GM19351 (cell line): Measurements from ENCODE around the gene TGFBR2.
A peak's percentile ranks its signal among the peaks of the same experiment; 100 is the strongest.

Experiments used
- ATAC-seq: cut with Tn5 transposase; IDR thresholded peaks from one replicate; pipeline ENCODE4 v1.9.1; 2021; ENCODE audit warnings: mild to moderate bottlenecking, moderate library complexity; ENCODE audit not compliant: unreplicated experiment

TGFBR2 gene

DNA sequence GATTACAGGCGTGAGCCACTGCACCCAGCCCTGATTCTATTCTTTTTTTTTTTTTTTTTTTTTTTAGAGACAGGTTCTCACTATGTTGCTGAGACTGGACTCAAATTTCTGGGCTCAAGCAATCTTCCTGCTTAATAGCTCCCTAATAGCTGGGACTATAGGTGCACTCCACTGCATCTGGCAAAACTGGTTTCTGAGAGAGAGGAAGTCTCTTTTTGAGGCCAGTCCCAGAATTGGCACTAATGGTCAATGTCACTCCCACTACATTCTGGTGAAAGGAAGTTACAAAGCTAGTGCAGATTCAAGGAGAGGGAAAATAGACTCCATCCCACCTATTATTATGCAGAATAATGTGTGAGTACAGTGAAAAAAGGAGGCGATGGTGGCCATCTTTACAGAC lies 5.8 kb upstream of the TGFBR2 start:
- no peak for ATAC-seq

DNA sequence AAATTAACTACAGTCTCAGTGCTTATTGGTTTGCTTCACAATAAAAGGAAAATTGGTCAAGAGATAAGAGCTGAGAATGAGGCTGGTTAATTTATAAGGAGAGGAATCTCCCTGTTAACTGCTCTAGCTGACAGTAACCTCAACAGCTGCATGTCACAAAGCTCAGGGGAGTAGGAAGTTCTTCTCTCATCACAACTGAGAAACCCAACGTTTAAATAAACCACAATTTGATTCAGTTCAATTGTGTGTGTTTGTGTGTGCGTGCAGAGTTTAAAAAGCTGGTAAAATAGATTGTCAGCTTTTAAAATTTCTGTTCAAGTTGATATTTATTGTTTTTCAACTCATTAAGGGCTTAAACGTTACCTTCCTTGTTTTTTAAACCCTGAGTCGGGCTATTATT lies 3.5 kb upstream of the TGFBR2 start:
- no peak for ATAC-seq

DNA sequence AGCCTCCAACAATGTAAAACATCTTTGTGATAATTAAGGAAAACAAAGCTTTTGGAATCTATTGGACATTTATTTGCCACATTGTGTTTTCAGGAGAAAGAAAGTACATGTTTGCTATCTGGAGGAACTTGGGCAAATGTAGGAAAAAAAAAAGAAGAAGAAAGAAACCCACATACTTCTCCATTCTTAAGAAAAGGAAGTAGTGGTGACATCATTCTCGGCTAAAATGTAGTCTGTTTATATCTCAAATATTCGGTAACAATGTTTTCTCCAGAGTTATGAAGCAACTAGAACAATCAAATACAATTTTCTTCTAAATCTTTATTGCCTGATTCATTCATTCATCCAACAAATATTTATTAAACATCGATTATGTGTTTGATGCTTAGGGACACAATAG lies 2.3 kb upstream of the TGFBR2 start:
- ATAC-seq, result no peak

DNA sequence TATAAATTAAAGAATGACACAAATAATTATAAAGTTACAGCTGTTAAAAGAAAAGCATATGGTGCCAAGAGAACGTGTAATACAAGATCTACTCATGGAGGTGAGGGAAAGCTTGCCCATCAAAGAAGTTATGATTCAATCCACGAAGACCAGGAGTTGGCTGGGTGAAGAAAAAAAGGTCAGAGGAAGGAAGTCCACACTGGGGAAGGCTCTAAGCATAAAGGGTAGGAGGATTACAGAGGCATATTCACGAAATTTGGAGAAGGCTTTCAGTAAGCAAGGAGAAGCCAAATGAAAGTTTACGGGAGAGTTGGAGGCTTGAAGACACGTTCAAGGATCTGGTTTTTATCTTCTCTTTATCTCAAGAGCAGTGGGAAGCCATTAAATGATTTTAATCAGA lies 1.8 kb upstream of the TGFBR2 start:
- ATAC-seq, result no peak

DNA sequence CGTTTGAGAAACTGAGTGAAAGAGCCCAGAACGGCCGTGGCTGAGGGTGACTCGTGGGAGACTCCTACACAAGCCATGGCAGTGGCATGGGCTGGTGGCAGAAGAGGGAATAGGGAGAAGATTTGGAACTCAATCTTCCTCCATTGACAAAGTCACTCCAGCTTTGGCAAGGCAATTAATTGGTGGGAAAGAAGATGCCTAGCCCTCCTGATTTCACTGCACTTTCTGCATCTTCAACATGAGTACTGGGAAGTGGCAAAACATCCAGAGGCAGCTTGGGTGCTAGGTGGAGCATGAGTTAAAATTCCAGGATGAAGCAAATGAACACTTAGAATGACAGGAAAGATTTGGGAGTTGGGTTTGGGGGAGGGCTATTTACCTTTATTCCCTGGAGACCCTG lies 1.4 kb upstream of the TGFBR2 start:
- no peak for ATAC-seq

DNA sequence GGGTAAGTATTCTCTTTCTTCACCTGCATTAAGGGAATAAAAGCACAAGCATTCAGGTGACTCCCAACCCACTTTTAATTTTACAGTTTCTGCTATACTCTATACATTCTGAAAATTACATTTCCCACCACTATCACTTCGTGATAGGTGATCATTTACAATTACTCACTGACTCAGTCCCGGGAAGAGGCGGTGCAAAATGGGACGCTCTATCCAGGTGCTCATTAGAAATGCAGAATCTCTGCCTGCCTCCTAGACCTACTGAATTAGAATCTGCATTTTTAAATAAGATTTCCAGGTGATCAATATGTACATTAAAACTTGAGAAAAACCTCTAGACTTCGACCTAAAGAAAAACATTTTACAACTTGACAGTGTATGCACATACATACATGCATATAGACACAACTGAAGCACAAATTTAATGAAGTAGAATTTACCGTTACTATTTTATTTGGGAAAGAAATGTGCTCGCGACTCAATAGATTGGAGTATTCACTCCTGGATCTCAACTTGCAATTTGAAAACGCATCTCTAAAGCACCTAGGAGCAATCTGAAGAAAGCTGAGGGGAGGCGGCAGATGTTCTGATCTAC lies 598 bp upstream of the TGFBR2 start:
- ATAC-seq, result no peak

DNA sequence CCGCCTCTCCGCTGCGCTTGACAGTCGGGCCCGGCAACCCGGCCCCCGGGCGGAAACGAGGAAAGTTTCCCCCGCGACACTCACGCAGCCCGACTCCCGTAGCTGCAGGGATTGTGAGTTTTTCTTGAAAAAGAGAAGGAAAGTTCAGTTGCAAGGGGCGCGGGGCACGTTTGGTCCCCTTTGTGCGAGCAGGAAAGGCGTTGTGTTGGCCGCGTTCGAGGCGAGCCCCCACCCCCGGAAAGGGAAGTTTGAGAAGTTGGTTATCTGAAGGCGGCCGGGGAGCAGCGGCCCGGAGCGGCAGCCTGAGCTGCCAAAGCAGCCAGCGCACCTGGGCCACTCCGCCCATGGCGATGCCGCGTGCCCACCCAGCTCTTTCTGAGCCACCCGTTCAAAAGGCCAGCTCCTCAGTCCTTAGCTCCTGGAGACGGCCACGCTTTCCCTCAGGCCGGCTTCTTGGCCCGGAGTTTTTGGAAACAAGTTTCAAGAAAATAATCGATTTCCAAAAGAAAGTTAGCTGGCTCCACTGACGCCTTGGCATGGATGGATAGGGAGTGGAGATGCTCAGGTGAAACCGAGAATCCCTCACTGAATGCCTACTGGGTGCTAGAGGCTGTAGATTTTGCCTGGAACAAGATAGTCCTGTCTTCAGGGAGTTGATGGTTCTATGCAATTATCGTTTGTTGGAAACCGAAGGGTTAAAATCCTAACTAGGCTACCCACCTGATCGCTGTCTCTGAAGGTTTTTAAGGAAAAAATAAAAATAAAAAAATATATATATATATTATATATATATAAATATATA lies 832 bp downstream of the TGFBR2 start:
- peak; percentile 53 for ATAC-seq

DNA sequence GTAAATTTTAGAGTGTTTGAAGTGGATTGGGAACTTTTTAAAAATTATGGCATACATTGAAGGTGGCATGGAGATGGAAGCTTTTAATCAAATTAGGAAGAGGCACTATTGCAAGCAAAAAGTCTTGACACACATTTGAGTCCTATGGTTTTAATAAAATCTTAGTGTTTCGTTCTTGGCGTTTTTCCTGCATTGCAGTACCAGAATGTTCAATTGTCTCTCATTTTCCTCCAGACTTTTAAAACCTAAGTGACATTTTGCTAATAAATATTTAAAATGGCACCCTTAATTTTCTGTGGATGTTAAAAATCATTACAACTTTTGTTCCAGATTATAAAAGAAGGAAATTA lies 2.2 kb downstream of the TGFBR2 start:
- no peak for ATAC-seq

DNA sequence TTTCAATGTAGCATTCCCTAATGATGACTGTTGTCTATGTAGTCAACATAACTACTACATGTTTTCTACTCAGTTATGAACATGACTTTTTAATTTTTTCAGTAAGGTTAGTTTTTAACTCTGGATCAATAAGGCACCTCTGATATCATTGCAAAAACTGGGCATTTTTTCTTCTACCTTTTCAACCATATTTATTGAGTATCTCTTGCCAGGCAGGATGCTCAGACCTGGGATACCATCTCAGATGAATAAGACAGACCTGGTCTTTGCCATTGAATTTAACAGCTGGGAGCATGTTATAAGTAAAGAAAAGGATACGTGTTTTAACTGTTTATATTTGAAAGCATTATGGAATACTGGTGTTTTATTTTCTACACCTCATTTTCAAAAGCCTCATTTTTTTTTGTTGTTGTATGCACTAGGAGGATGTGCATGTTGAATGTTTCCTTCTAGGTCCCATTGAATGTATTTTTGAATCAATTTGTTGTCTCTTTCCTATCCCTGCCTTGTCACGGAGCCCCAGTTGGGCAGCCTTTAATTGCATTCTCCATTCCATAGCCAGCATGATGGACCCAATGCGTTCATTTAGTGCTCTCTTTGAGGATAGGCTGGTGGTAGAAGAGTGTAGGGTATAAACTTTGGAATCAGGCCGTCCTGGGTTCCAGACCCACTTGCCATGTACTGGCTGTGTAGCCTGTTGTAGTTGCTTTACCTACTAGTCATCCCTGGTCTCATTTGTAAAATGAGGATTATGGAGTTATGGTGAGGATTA lies 3.7 kb downstream of the TGFBR2 start:
- no peak for ATAC-seq

DNA sequence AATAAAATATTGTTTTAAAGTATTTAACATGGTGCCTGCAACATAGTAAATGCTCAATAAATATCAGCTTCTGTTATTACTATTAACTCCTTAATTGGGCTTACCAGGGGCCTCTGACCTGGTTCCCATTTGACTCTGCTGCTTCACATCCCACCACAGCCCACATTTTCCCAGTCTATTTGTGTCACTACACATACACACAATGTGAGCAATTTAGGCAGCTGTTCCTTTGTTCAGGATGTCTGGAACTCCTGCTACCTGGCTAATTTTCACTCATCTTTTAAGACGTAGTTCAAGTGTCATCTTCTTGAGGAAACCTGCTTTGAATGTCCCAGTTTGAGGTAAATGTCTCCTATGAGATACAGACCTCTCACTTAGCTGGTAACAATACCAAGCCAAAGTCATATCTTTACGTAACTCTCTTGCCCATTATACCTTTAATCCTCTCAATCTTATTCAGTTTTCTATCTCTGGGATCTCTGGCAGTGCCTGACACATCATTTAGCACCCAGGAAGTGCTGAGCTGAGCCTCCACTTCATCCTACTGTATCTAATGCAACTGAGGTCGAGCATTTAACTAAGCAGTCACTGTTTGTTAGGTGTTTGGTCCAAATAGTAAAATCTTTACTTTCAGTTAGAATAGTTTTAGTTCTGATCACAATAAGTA lies 4.4 kb downstream of the TGFBR2 start:
- no peak for ATAC-seq

DNA sequence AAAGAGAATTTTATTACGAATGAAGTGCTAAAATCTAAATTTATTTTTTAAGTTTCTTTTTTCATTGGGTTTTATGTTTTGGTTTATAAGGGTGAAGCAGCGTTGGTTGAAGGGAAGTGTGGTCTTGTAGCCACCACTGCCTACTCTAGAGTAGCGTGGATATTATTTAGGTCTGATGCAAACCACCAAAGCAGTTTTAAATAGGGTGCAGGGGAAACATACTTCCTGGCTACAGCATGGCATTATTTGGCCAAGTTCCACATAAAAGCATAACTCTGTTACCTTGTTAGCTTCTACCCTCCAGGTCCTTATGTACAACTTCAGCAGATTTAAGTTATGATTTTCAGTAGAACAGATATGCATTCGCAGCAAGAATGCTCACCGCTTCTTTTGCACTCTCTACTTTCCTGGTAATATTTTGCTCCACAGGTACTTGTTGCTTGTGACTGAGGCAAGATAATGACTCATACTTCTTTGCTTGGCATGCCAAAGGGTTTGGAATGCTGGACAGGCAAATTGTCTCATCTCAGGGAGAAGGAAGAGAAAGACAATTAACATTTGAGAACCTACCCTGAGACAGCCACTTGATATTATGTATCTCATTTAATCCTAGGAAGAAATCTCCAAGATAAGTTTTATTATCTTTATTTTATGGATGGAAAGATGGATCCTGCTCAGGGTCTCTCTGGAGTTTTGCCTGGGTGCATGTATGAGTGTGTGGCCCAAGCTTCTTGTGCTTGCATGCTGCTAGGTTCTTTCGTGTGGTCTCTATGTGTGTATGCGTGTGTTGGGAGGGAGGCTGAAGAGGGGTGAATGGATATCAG lies 5.4 kb downstream of the TGFBR2 start:
- ATAC-seq, result no peak

DNA sequence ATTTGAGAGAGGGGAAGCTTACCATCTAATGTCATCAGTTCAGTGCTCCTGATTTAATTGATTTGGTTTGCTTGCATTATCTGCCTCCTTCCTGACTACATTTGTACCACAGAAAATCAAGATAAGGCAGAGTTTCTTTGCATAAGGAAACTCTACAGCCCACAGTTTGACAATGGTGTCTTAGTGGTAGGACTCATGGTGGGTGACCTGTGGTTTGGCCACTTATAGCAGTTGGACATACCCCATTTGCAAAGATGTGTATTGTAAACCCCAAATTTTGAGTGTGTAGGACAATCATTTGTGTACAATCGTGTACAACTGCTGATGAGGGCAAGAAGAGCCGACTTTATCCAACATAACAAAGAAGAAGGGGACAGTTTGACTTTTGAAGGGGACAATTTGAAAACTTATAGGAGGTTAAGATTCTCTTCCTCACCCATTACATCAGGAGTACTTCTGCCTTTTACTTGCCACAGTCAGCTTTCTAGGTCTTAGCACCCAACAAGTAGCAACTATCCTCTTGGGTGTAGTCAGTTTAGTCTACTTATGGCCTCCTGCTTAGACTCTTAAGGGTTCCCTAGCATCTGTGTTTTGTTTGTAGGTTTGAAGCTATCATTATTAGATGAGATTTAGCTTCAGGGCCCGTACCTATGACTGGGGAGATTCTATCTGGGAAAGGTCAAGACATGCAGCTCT lies 6.2 kb downstream of the TGFBR2 start:
- ATAC-seq, result no peak

DNA sequence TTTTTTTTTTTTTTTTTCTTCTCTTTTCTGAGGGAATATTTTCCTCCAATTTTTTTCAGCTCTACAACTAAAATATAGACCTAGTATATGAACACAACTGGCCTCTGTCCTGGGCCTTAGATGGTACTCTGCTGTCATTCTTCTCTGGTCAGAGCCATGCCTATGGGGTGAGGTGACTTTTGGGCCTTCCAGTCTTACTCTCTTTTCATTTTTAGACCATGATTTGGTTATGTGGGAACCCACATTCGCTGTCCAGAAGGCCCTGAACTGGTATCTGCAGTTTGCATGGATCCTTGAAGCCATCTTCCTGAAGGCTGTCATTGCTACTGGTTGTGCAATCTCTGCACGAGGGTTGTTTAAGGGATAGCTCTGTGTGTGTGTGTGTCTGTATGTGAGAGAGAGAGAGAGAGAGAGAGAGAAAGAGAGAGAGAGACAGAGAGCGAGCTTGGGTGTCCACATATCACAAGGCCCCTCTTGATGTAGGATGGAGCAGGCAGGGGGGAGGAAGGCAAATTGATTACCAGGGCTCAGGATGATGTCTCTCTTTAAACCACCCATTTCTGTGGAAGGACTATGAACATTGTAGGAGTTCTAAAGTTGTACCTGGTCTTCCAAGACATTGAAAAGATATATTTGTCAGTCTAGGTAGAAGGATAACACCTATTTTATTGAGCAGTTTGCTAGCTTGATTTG lies 6.9 kb downstream of the TGFBR2 start:
- ATAC-seq, result no peak

DNA sequence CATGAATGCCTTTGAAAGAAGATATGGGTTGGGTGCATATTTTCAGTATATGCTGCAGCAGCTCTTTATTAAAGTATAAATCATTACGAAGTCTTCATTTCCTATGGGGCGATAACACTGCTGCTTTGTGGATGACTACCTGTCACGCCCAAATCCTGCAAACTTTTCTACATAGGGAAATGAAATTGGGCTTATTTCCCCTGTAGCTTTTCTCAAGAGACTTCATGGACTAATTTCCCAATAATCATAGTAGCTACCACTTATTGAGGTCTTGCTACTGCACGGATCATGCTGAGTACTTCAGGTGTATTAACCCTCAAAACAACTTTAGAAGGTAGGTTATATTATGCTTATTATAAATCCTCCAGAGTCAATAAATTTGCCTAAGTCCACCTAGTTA lies 8.0 kb downstream of the TGFBR2 start:
- ATAC-seq, result no peak

DNA sequence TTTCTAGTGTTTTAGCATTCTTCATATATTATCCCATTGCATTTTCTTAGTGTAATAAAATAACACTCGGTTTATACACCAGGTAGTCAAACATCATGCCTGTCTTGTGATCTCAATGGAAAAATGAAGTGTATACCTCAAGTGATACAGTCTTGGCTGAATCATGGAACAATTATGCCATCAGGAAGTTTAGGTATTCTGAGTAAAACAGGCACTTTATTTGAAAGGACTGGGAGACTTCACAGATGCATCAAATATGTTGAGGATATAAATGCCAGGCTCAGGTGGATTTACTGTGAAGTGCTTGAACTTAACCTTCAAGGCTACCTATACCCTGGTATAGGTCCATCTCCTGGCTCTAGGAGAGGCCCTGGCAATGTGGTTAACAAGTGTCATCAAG lies 8.5 kb downstream of the TGFBR2 start:
- no peak for ATAC-seq

DNA sequence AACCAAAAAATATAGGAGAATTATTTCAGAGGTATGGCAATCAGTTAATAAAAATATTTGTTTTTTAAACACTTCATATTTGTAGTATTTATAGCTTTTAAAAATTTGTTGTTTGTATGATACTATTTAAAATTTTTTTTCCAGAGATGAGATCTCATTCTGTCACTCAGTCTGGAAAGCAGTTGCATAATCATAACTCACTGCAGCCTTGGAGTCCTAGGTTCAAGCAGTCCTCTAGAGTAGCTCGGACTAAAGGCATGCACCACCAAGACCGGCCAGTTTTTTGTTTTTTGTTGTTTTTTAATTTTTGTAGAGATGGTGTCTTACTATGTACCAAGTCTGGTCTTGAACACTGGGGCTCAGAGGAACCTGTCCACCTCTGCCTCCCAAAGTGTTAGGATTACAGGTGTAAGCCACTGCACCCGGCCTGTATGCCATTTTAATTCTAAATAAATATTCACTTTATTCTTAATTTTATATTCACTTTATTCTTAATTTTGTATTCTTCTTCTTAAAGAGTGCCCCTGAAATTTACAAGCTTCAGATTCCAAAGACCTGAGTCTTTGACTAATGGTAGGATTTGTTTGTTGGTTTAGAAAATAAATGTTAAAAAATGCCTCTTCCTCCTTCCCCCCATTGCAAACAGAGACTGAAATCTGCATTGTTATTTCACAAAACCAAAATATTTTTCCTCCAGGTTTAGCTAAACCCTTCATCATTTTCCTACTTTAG lies 9.4 kb downstream of the TGFBR2 start:
- no peak for ATAC-seq

DNA sequence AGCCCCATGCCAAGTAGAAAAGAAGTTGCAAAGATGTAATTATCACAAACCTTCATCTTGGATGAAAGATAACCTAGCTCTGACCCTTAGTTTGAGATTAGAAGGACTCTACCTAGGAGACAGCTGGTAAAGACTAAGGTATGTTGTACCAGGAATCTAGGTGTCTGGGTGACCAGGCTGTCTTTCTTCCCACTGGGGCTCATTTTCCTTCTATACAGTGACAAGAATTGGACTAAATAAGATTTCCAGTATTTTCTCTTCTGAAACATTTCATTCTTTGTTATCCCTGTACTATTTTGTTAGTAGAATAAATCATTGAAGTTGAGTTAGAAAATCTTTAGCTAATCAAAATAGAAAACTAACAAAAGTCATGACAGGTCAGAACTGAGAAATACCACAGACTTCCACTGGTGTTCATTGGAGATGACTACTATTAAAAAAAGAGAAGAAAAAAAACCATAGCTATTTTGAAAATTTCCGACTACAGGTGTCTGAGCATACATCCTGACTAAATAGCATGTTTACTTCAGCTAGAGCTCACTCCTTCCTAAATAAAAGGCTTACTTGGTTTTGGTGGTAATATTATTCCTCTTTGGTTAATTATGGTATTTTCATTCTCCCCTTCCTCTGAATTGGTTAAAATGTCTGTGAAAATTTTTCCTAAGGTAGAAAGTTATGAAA lies 10.1 kb downstream of the TGFBR2 start:
- ATAC-seq, result no peak

DNA sequence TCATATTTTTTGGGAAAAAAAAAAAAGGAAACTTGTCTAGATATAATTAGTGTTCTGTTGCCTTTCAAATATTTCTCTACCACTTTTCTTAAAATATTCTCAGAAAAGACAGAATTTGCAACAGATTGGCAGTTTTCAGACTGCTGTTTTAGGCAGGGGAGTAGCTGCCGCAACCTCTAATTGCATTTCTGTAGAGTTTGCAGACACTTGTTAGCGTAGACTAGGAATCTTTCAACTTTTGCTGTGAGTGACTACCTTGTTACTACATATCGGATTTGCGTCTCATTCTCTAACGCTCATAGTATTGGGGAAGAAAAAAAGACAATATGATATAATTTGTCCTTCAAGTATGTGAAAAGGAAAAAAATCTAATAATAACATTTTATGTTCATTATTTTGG lies 10.7 kb downstream of the TGFBR2 start:
- ATAC-seq, result no peak
